BLaER1 treated with 17β-estradiol and CSF1 and Interleukin-3, amounts not matched to agents 10 nM and 100 nM (cell line): ENCODE results near the gene PKN1.
"Not testable (repeated sequence)": the region's sequence is repeated elsewhere in the genome, so short reads cannot be mapped to it uniquely, and the experiment has no call there.

ENCODE experiments used
- H3K27ac ChIP-seq, 11 experiments: shearing (Covaris generic); formaldehyde crosslinking; 2 replicates each; pipeline ENCODE4 v1.8.1; 2022
- H3K27me3 ChIP-seq, 11 experiments: shearing (Covaris generic); formaldehyde crosslinking; 2 replicates each; pipeline ENCODE4 v1.8.1; 2022
- H3K36me3 ChIP-seq, 11 experiments: shearing (Covaris generic); formaldehyde crosslinking; 2 replicates each; pipeline ENCODE4 v1.8.1; 2022
- H3K4me1 ChIP-seq, 10 experiments: shearing (Covaris generic); formaldehyde crosslinking; 2 replicates each; pipeline ENCODE4 v1.8.1; 2022
- H3K4me2 ChIP-seq, 11 experiments: shearing (Covaris generic); formaldehyde crosslinking; 2 replicates each; pipeline ENCODE4 v1.8.1; 2022
- H3K4me3 ChIP-seq, 10 experiments: shearing (Covaris generic); formaldehyde crosslinking; 2 replicates each; pipeline ENCODE4 v1.8.1; 2022
- H3K9ac ChIP-seq, 11 experiments: shearing (Covaris generic); formaldehyde crosslinking; 2 replicates each; pipeline ENCODE4 v1.8.1; 2022
- H3K9me3 ChIP-seq, 11 experiments: shearing (Covaris generic); formaldehyde crosslinking; replicated peaks in 1 of 11; 2 replicates each; pipeline ENCODE4 v1.8.1; 2022
- H4K20me1 ChIP-seq, 11 experiments: shearing (Covaris generic); formaldehyde crosslinking; 2 replicates each; pipeline ENCODE4 v1.8.1; 2022
- Cebpa-rat ChIP-seq, 11 experiments: shearing (Covaris generic); IDR thresholded peaks; 2 replicates each; pipeline ENCODE4 v1.8.1; 2022

The PKN1 gene

GRCh38 chr19:14497228-14497921 lies 64.3 kb downstream of the PKN1 start:
- no peak overlapping the region for H3K4me3 ChIP-seq
- H3K4me1 ChIP-seq: peaks cover 8 to 35% (median 25%) of the 10 kb centered on the region in 10 experiments
- no peak for TF ChIP-seq Cebpa-rat (IDR thresholded peaks at IDR 0.05)
- peak overlapping the region in 10 of 11 experiments; percentile 36 to 94 (median 86); a peak in 15 of 22 replicates for H3K4me2 ChIP-seq
- H3K27ac ChIP-seq: no peak overlapping the region
- H3K9me3 ChIP-seq: no peaks in the 10 kb centered on the region
- H3K36me3 ChIP-seq: peaks cover 0 to 8% (median 0%) of the 10 kb centered on the region in 11 experiments; a peak in 1 of 22 replicates
- H3K27me3 ChIP-seq: no peaks in the 10 kb centered on the region
- peaks cover 0 to 26% (median 6%) of the 10 kb centered on the region in 11 experiments; a peak in 9 of 22 replicates for H4K20me1 ChIP-seq
- no peak overlapping the region for H3K9ac ChIP-seq

- H4K20me1 ChIP-seq: no peaks in the 10 kb centered on the region
- peaks cover 11 to 43% (median 33%) of the 10 kb centered on the region in 10 experiments for H3K4me1 ChIP-seq
- no peak overlapping the region for H3K9ac ChIP-seq
- H3K27me3 ChIP-seq: peaks cover 0 to 13% (median 6%) of the 10 kb centered on the region in 11 experiments; a peak in 8 of 22 replicates
- peak overlapping the region in 5 of 11 experiments; percentile 17 to 49 (median 23); a peak in 4 of 22 replicates for H3K4me2 ChIP-seq
- H3K9me3 ChIP-seq: no peaks in the 10 kb centered on the region
- no peak for TF ChIP-seq Cebpa-rat (IDR thresholded peaks at IDR 0.05)
- H3K27ac ChIP-seq: no peak overlapping the region
- no peaks in the 10 kb centered on the region for H3K36me3 ChIP-seq
- H3K4me3 ChIP-seq: no peak overlapping the region
Measured at GRCh38 chr19:14502334-14503092, 69.4 kb downstream of the PKN1 start.

- H4K20me1 ChIP-seq: no peaks in the 10 kb centered on the region
- H3K27me3 ChIP-seq: peaks cover 0 to 15% (median 6%) of the 10 kb centered on the region in 11 experiments; a peak in 9 of 22 replicates
- H3K9me3 ChIP-seq: no peaks in the 10 kb centered on the region
- H3K9ac ChIP-seq: no peak overlapping the region; a peak in 1 of 22 replicates
- peak overlapping the region in 9 of 11 experiments; percentile 8 to 49 (median 24); a peak in 8 of 22 replicates for H3K4me2 ChIP-seq
- no peak overlapping the region for H3K27ac ChIP-seq
- H3K36me3 ChIP-seq: no peaks in the 10 kb centered on the region
- H3K4me3 ChIP-seq: no peak overlapping the region
- H3K4me1 ChIP-seq: peaks cover 14 to 46% (median 35%) of the 10 kb centered on the region in 10 experiments
- no peak for TF ChIP-seq Cebpa-rat (IDR thresholded peaks at IDR 0.05)
Measured at GRCh38 chr19:14503285-14503684, 70.2 kb downstream of the PKN1 start.

GRCh38 chr19:14504575-14504974 lies 71.5 kb downstream of the PKN1 start:
- Histone ChIP-seq H3K27me3 (peaks cover 0 to 15% (median 6%) of the 10 kb centered on the region in 11 experiments; a peak in 9 of 22 replicates), H3K4me1 (peaks cover 26 to 59% (median 47%) of the 10 kb centered on the region in 10 experiments)
- H3K9ac ChIP-seq, H4K20me1 ChIP-seq, H3K4me2 ChIP-seq, H3K36me3 ChIP-seq, H3K4me3 ChIP-seq, H3K27ac ChIP-seq, H3K9me3 ChIP-seq: not testable (repeated sequence)

GRCh38 chr19:14505488-14506239 lies 72.6 kb downstream of the PKN1 start:
- no peaks in the 10 kb centered on the region for H4K20me1 ChIP-seq
- H3K9me3 ChIP-seq: no peaks in the 10 kb centered on the region
- no peaks in the 10 kb centered on the region for H3K36me3 ChIP-seq
- H3K4me3 ChIP-seq: no peak overlapping the region
- no peak for TF ChIP-seq Cebpa-rat (IDR thresholded peaks at IDR 0.05)
- H3K4me2 ChIP-seq: peak overlapping the region in 6 of 11 experiments; percentile 9 to 98 (median 60); a peak in 4 of 22 replicates
- H3K4me1 ChIP-seq: peaks cover 37 to 70% (median 58%) of the 10 kb centered on the region in 10 experiments
- no peak overlapping the region; a peak in 1 of 22 replicates for H3K27ac ChIP-seq
- peaks cover 0 to 15% (median 6%) of the 10 kb centered on the region in 11 experiments; a peak in 9 of 22 replicates for H3K27me3 ChIP-seq
- no peak overlapping the region for H3K9ac ChIP-seq

GRCh38 chr19:14507704-14508542 lies 74.8 kb downstream of the PKN1 start:
- Histone ChIP-seq H3K9ac (no peak overlapping the region), H3K9me3 (no peaks in the 10 kb centered on the region), H3K27me3 (peaks cover 0 to 15% (median 6%) of the 10 kb centered on the region in 11 experiments; a peak in 9 of 22 replicates), H3K4me2 (peak overlapping the region; percentile 3 to 99 (median 68); a peak in 16 of 22 replicates), H3K4me3 (no peak overlapping the region), H3K27ac (peak overlapping the region in 7 of 11 experiments; percentile 6 to 39 (median 11); a peak in 8 of 22 replicates), H3K36me3 (peaks cover 0 to 9% (median 1%) of the 10 kb centered on the region in 11 experiments; a peak in 9 of 22 replicates), H3K4me1 (peaks cover 45 to 88% (median 78%) of the 10 kb centered on the region in 10 experiments), H4K20me1 (peaks cover 0 to 8% (median 0%) of the 10 kb centered on the region in 11 experiments; a peak in 3 of 22 replicates)
- no peak for TF ChIP-seq Cebpa-rat (IDR thresholded peaks at IDR 0.05)

GRCh38 chr19:14510311-14511228 lies 77.5 kb downstream of the PKN1 start:
- TF ChIP-seq Cebpa-rat (IDR thresholded peaks at IDR 0.05): peak in 10 of 11 experiments; percentile 31 to 84 (median 74); a peak in 16 of 22 replicates
- Histone ChIP-seq H3K27ac (peak overlapping the region; percentile 37 to 86 (median 73); a peak in 21 of 22 replicates), H3K4me2 (peak overlapping the region; percentile 31 to 99 (median 88)), H3K27me3 (peaks cover 0 to 15% (median 6%) of the 10 kb centered on the region in 11 experiments; a peak in 9 of 22 replicates), H4K20me1 (peaks cover 16 to 34% (median 24%) of the 10 kb centered on the region in 11 experiments; a peak in 21 of 22 replicates), H3K4me3 (peak overlapping the region in 2 of 10 experiments; percentile 4 to 9; a peak in 3 of 20 replicates), H3K9ac (peak overlapping the region; percentile 25 to 73 (median 58); a peak in 16 of 22 replicates), H3K36me3 (peaks cover 23 to 35% (median 28%) of the 10 kb centered on the region in 11 experiments), H3K4me1 (peaks cover 58 to 100% (median 94%) of the 10 kb centered on the region in 10 experiments), H3K9me3 (no peaks in the 10 kb centered on the region)
